HEK293T (cell line): ENCODE data around the gene EPRS1.

Source experiments
- ARNT ChIP-seq: fragments of 450-650 bp; IDR thresholded peaks from 2 replicates; pipeline ENCODE4 v1.6.1; 2017; ENCODE audit warnings: mild to moderate bottlenecking
- BHLHE40 ChIP-seq: fragments of 450-650 bp; IDR thresholded peaks from 2 replicates; pipeline ENCODE4 v1.6.1; 2016; ENCODE audit warnings: mild to moderate bottlenecking, moderate library complexity, borderline replicate concordance
- ELF4 ChIP-seq: fragments of 450-650 bp; IDR thresholded peaks from 2 replicates; pipeline ENCODE4 v1.6.1; 2017; ENCODE audit warnings: antibody characterized with exemption
- FOXA1 ChIP-seq: fragments of 450-650 bp; IDR thresholded peaks from 2 replicates; pipeline ENCODE4 v1.6.1; 2016; ENCODE audit warnings: mild to moderate bottlenecking
- FOXK2 ChIP-seq: fragments of 450-650 bp; IDR thresholded peaks from 2 replicates; pipeline ENCODE4 v1.6.1; 2016; ENCODE audit warnings: mild to moderate bottlenecking
- HDGF ChIP-seq: fragments of 450-650 bp; IDR thresholded peaks from 2 replicates; pipeline ENCODE4 v1.6.1; 2017; ENCODE audit warnings: antibody characterized with exemption, borderline replicate concordance
- L3MBTL2 ChIP-seq: fragments of 450-650 bp; conservative IDR thresholded peaks from 2 replicates; pipeline ENCODE4 v1.6.1; 2016; ENCODE audit warnings: mild to moderate bottlenecking
- NFRKB ChIP-seq: fragments of 450-650 bp; IDR thresholded peaks from 2 replicates; pipeline ENCODE4 v1.6.1; 2016; ENCODE audit warnings: mild to moderate bottlenecking, moderate library complexity
- SP1 ChIP-seq: fragments of 450-650 bp; IDR thresholded peaks from 2 replicates; pipeline ENCODE4 v1.6.1; 2017
- SUZ12 ChIP-seq: fragments of 450-650 bp; IDR thresholded peaks from 2 replicates; pipeline ENCODE4 v1.6.1; 2016; ENCODE audit warnings: mild to moderate bottlenecking
- TARDBP ChIP-seq: fragments of 450-650 bp; IDR thresholded peaks from 2 replicates; pipeline ENCODE4 v1.6.1; 2016
- ZNF384 ChIP-seq: fragments of 450-650 bp; IDR thresholded peaks from 2 replicates; pipeline ENCODE4 v1.6.1; 2016

DNA sequence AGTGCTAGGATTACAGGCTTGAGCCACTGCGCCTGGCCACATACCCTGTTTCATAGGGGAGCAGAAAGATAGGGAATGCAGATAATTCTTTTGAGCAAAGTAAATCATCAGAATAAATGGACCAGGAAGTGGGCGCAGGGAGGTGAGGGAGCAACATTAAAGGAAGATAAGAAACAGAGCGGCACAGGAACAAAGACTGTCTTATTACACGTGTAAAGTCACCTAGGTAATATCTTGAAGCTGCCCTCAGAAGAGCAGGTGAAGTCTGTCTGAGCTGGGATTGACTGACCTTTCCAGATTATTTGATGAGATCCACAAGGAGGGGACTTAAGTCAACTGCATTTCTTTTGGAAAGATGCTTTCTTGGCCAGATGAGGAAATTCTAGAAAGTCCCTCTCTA, 7.7 kb downstream of the EPRS1 start:
- no peak for TF ChIP-seq HDGF
- TF ChIP-seq SP1, result no peak
- no peak for TF ChIP-seq TARDBP
- TF ChIP-seq BHLHE40, result no peak
- TF ChIP-seq SUZ12, result no peak
- no peak for TF ChIP-seq L3MBTL2
- no peak for TF ChIP-seq ELF4
- no peak for TF ChIP-seq ARNT
- TF ChIP-seq NFRKB, result no peak
- no peak for TF ChIP-seq FOXA1
- TF ChIP-seq FOXK2, result no peak
- TF ChIP-seq ZNF384, result no peak
